Transverse colon (tissue), 4 donors: ENCODE data around the gene ASGR1. TPM values are rescaled to one million over a fixed set of nuclear protein-coding genes. Genes with fewer than 3 reads are reported as not detected.

ENCODE experiments used
- DNase-seq: peaks from one replicate; pipeline ENCODE4 v3.0.0-alpha.2; 2019
- H3K27ac ChIP-seq, 4 donors: fragments of 200-600 bp; sonication (generic); 2 replicates each; pipeline ENCODE4 v1.5.1; 2016 to 2018; ENCODE audit warnings: inconsistent platforms in 4 of 4
- H3K27me3 ChIP-seq: fragments of 200-600 bp; sonication (generic); 2 replicates; pipeline ENCODE4 v1.5.1; 2017; ENCODE audit warnings: inconsistent platforms
- H3K36me3 ChIP-seq, 4 donors: fragments of 200-600 bp; sonication (generic); 2 replicates each; pipeline ENCODE4 v1.5.1; 2017 to 2019; ENCODE audit warnings: inconsistent platforms in 4 of 4
- H3K4me1 ChIP-seq, 4 donors: fragments of 200-600 bp; sonication (generic); 2 replicates each; pipeline ENCODE4 v1.5.1; 2017 to 2020; ENCODE audit warnings: inconsistent platforms in 4 of 4
- H3K4me3 ChIP-seq, 4 donors: fragments of 200-600 bp; sonication (generic); 1 replicate in 1 of 4; 2 replicates in 3 of 4; pipeline versions ENCODE4 v1.5.1 to v1.6.1; 2017 to 2019; ENCODE audit warnings: inconsistent platforms in 4 of 4
- H3K9me3 ChIP-seq, 2 donors: fragments of 200-600 bp; sonication (generic); 2 replicates each; pipeline ENCODE4 v1.5.1; 2017 to 2019; ENCODE audit warnings: inconsistent platforms in 2 of 2
- CTCF ChIP-seq, 5 experiments: fragments of 200-600 bp in 3 of 5; fragments of 450-650 bp in 2 of 5; sonication (generic) in 3 of 5; IDR thresholded peaks; 1 replicate in 2 of 5; 2 replicates in 3 of 5; pipeline ENCODE4 v1.5.1; 2016 to 2017; ENCODE audit warnings: antibody characterized with exemption in 5 of 5, inconsistent platforms in 3 of 5, mild to moderate bottlenecking in 2 of 5, moderate library complexity in 1 of 5
- EP300 ChIP-seq: sonication (generic); formaldehyde crosslinking; IDR thresholded peaks from one replicate; pipeline ENCODE4 v1.6.1; 2017; ENCODE audit warnings: antibody characterized with exemption, low read depth
- POLR2A ChIP-seq: fragments of 450-650 bp; IDR thresholded peaks from one replicate; pipeline ENCODE4 v1.6.1; 2016; ENCODE audit warnings: antibody characterized with exemption, mild to moderate bottlenecking, moderate library complexity
- POLR2AphosphoS5 ChIP-seq, 3 donors: sonication (generic); formaldehyde crosslinking; IDR thresholded peaks; one replicate each; pipeline ENCODE4 v1.6.1; 2016; ENCODE audit warnings: antibody characterized with exemption in 3 of 3
- WGBS, 2 donors: methylation state at CpG; one replicate each; pipeline ENCODE4 v1.1.5; 2018; ENCODE audit warnings: low coverage in 1 of 2; 5-methylcytosine and 5-hydroxymethylcytosine counted together
- in situ Hi-C, 4 donors: fragments of 200-750 bp; cut with MboI; loops; one replicate each; pipeline versions ENCODE4 v1.15.0 to v1.15.1; 2017; ENCODE audit warnings: low sequenced_read_pairs in 3 of 4, low pct_ligation_motif_present in 1 of 4, low pct_unique_long_range_greater_than_20kb in 1 of 4
- intact Hi-C: fragments of 100-400 bp; cut with DNase I; formaldehyde crosslinking; loops from one replicate; pipeline ENCODE4 v1.15.1; 2023; ENCODE audit warnings: low total_unique reads
- total RNA-seq, 4 donors: library from RNA; depleted of rRNA; stranded (reverse); fragments of >200 nt; gene quantifications; one replicate each; pipeline ENCODE4 v1.1.0, GENCODE V29; 2016

ASGR1 gene
- total RNA-seq, 4 donors from 2014 or later: 0.48 to 0.82 TPM; not detected in 2

- no peaks in the 10 kb centered on the region for H3K9me3 ChIP-seq
- in situ Hi-C loops: no loop called here
- no peak for DNase-seq
- H3K27ac ChIP-seq: no peak overlapping the region
- no peaks in the 10 kb centered on the region for H3K36me3 ChIP-seq
- WGBS, 2 donors: 81 to 83% methylated on average over 10 to 26 of the region's 26 CpGs
- H3K27me3 ChIP-seq: no peaks in the 10 kb centered on the region
- H3K4me3 ChIP-seq: no peak overlapping the region
- TF ChIP-seq EP300 (no peak), POLR2A (no peak), CTCF (IDR thresholded peaks at IDR 0.05) (no peak), POLR2AphosphoS5 (IDR thresholded peaks at IDR 0.05) (no peak)
- no peaks in the 10 kb centered on the region for H3K4me1 ChIP-seq
- intact Hi-C loops: no loop called here
Measured at GRCh38 chr17:7191571-7192270, 12.6 kb upstream of the ASGR1 start.

GRCh38 chr17:7191069-7191468 lies 11.9 kb upstream of the ASGR1 start:
- H3K4me1 ChIP-seq: no peaks in the 10 kb centered on the region
- H3K27me3 ChIP-seq: no peaks in the 10 kb centered on the region
- H3K36me3 ChIP-seq: no peaks in the 10 kb centered on the region
- no peaks in the 10 kb centered on the region for H3K9me3 ChIP-seq
- no peak for DNase-seq
- TF ChIP-seq POLR2AphosphoS5 (IDR thresholded peaks at IDR 0.05): no peak
- no peak for TF ChIP-seq CTCF (IDR thresholded peaks at IDR 0.05)
- no peak for TF ChIP-seq POLR2A
- TF ChIP-seq EP300: no peak
- no peak overlapping the region for H3K27ac ChIP-seq
- intact Hi-C loops (no loop called here), in situ Hi-C loops (no loop called here)
- no peak overlapping the region for H3K4me3 ChIP-seq
- 95% methylated on average over 12 of the region's 12 CpGs; no CpG with 5 or more reads in 1 of the 2 donors for WGBS, 2 donors

- no peaks in the 10 kb centered on the region for H3K9me3 ChIP-seq
- H3K4me3 ChIP-seq: no peak overlapping the region
- TF ChIP-seq EP300: no peak
- no peak for TF ChIP-seq POLR2AphosphoS5 (IDR thresholded peaks at IDR 0.05)
- no peak for TF ChIP-seq CTCF (IDR thresholded peaks at IDR 0.05)
- no peak for TF ChIP-seq POLR2A
- 85% methylated on average over 14 of the region's 14 CpGs; no CpG with 5 or more reads in 1 of the 2 donors for WGBS, 2 donors
- in situ Hi-C loops (no loop called here), intact Hi-C loops (no loop called here)
- no peaks in the 10 kb centered on the region for H3K36me3 ChIP-seq
- no peaks in the 10 kb centered on the region for H3K27me3 ChIP-seq
- no peak for DNase-seq
- H3K27ac ChIP-seq: no peak overlapping the region
- H3K4me1 ChIP-seq: no peaks in the 10 kb centered on the region
Measured at GRCh38 chr17:7190276-7190917, 11.2 kb upstream of the ASGR1 start.

GRCh38 chr17:7186241-7186640 lies 7.1 kb upstream of the ASGR1 start:
- Histone ChIP-seq H3K9me3 (no peaks in the 10 kb centered on the region), H3K4me1 (peaks cover 0 to 7% (median 0%) of the 10 kb centered on the region in 4 donors), H3K27ac (no peak overlapping the region), H3K27me3 (no peaks in the 10 kb centered on the region), H3K4me3 (no peak overlapping the region), H3K36me3 (no peaks in the 10 kb centered on the region)
- 45 to 53% methylated on average over 5 to 7 of the region's 7 CpGs for WGBS, 2 donors
- no peak for DNase-seq
- TF ChIP-seq POLR2AphosphoS5 (IDR thresholded peaks at IDR 0.05) (no peak), POLR2A (no peak), CTCF (IDR thresholded peaks at IDR 0.05) (no peak), EP300 (no peak)
- intact Hi-C loops: no loop called here
- in situ Hi-C loops: no loop called here
